Endodermal cell (in vitro differentiated cells): Measurements from ENCODE around the gene PTP4A2. TPM values are rescaled to one million over a fixed set of nuclear protein-coding genes. Genes with fewer than 3 reads are reported as not detected.
A peak's percentile ranks its signal among the peaks of the same experiment; 100 is the strongest.

ENCODE experiments used
- DNase-seq: peaks from one replicate; pipeline ENCODE4 v3.0.0-alpha.2; 2017
- H3K27ac ChIP-seq: 2 replicates; pipeline ENCODE4 v1.5.1; 2013; ENCODE audit warnings: mild to moderate bottlenecking, low read depth, low read length, moderate library complexity
- H3K27me3 ChIP-seq: 2 replicates; pipeline ENCODE4 v1.6.1; 2013; ENCODE audit warnings: mild to moderate bottlenecking, low read length, moderate library complexity; ENCODE audit not compliant: insufficient read depth, control insufficient read depth, poor library complexity, severe bottlenecking
- H3K36me3 ChIP-seq: 2 replicates; pipeline ENCODE4 v1.7.0; 2013; ENCODE audit warnings: mild to moderate bottlenecking, low read length, moderate library complexity; ENCODE audit not compliant: control insufficient read depth, insufficient read depth
- H3K4me1 ChIP-seq: one replicate; pipeline ENCODE4 v1.7.0; 2013; ENCODE audit warnings: low read length; ENCODE audit not compliant: control insufficient read depth, insufficient read depth
- H3K4me3 ChIP-seq: 2 replicates; pipeline ENCODE4 v1.5.1; 2013; ENCODE audit warnings: mild to moderate bottlenecking, low read length, moderate library complexity
- H3K9ac ChIP-seq: 2 replicates; pipeline ENCODE4 v1.6.1; 2013; ENCODE audit warnings: mild to moderate bottlenecking, low read length, moderate library complexity; ENCODE audit not compliant: poor library complexity, severe bottlenecking; ENCODE audit errors: extremely low read depth
- H3K9me3 ChIP-seq: 2 replicates; pipeline ENCODE4 v1.6.1; 2013; ENCODE audit warnings: mild to moderate bottlenecking, low read length, moderate library complexity; ENCODE audit not compliant: control insufficient read depth
- H3K27ac Mint-ChIP-seq: 2 replicates; pipeline ENCODE4 v1.8.0; 2020; ENCODE audit warnings: mixed read lengths
- H3K27me3 Mint-ChIP-seq: 2 replicates; pipeline ENCODE4 v1.8.0; 2021; ENCODE audit warnings: mild to moderate bottlenecking, mixed read lengths; ENCODE audit not compliant: insufficient read depth
- H3K36me3 Mint-ChIP-seq: 2 replicates; pipeline ENCODE4 v1.8.0; 2020; ENCODE audit warnings: low read depth, mixed read lengths
- H3K4me1 Mint-ChIP-seq: 2 replicates; pipeline ENCODE4 v1.8.0; 2020; ENCODE audit warnings: mixed read lengths
- H3K4me3 Mint-ChIP-seq: 2 replicates; pipeline ENCODE4 v1.8.0; 2020; ENCODE audit warnings: mild to moderate bottlenecking, moderate library complexity, mixed read lengths
- H3K9me3 Mint-ChIP-seq: 2 replicates; pipeline ENCODE4 v1.8.0; 2020; ENCODE audit warnings: mild to moderate bottlenecking, mixed read lengths
- WGBS, 2 experiments: methylation state at CpG; one replicate each; pipeline versions ENCODE4 v1.1.5 to v1.1.7; 2013; ENCODE audit warnings: missing lambda C conversion rate in 2 of 2, mixed read lengths in 1 of 2; ENCODE audit not compliant: insufficient coverage in 1 of 2, insufficient read length in 1 of 2; 5-methylcytosine and 5-hydroxymethylcytosine counted together
- total RNA-seq, 2 donors: library from RNA; stranded (reverse); fragmentation: NEBNext Ultra II Directional in 1 of 2; extraction: Animal tissue kit (Norgen Biotek cat#: 25700) in 1 of 2; gene quantifications; 2 replicates in 1 of 2; 3 replicates in 1 of 2; pipeline ENCODE4 v1.2.1, GENCODE V29; 2021
- TF ChIP-seq, protein P1 (sequence below): fragments of 200-600 bp; sonication (generic); conservative IDR thresholded peaks from 2 replicates; pipeline ENCODE4 v1.5.0; 2021; ENCODE audit warnings: antibody characterized with exemption, mild to moderate bottlenecking

Gene PTP4A2
- total RNA-seq, 2 donors from 2014 or later: 211 TPM

DNA sequence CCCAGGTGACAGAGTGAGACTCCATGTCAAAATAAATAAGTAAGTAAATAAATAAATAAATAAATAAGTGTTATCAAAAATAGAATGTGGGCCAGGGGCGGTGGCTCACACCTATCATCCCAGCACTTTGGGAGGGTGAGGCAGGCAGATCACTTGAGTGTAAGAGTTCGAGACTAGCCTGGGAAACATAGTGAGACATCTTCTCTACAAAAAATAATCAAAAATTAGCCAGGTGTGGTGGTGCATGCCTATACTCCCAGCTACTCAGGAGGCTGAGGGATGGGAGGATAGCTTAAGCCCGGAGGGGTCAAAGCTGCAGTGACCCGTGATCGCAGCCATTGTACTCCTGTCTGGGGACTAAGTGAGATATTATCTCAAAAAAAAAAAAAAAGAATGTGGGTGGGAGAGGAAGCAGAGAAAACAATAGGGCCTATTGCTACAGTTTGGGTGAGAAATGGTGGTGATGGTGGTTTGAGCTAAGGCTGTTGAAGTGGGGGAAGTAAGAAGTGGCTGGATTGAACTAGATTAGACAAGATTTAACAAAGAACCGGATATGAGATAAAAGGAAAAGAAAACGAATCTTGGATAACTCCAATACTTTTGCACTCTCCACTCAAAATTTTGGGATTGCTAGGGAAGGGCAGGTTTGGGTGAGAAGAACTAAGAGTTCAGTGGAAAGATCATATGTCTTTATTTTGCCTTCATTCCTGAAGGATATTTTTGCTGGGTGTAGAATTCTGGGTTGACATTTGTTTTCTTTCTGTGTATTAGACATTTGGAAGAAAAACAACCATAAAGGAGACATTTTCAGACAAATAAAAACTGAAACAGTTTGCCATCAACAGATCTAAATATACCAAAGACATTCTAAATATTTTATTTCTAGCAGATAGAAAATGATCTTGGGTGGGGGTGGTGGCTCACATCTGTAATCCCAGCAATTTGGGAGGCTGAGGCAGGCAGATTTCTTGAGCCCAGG is 65.2 kb downstream of the PTP4A2 start:
- peak overlapping the region; percentile 25 for H3K4me3 ChIP-seq
- peaks cover 12% of the 10 kb centered on the region for H3K9me3 ChIP-seq
- no peak overlapping the region for H3K4me3 Mint-ChIP-seq
- no peak overlapping the region for H3K27ac Mint-ChIP-seq
- TF ChIP-seq, protein P1, sequence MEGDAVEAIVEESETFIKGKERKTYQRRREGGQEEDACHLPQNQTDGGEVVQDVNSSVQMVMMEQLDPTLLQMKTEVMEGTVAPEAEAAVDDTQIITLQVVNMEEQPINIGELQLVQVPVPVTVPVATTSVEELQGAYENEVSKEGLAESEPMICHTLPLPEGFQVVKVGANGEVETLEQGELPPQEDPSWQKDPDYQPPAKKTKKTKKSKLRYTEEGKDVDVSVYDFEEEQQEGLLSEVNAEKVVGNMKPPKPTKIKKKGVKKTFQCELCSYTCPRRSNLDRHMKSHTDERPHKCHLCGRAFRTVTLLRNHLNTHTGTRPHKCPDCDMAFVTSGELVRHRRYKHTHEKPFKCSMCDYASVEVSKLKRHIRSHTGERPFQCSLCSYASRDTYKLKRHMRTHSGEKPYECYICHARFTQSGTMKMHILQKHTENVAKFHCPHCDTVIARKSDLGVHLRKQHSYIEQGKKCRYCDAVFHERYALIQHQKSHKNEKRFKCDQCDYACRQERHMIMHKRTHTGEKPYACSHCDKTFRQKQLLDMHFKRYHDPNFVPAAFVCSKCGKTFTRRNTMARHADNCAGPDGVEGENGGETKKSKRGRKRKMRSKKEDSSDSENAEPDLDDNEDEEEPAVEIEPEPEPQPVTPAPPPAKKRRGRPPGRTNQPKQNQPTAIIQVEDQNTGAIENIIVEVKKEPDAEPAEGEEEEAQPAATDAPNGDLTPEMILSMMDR: no peak
- peaks cover 6% of the 10 kb centered on the region for H3K9me3 Mint-ChIP-seq
- H3K27me3 Mint-ChIP-seq: peaks cover 2% of the 10 kb centered on the region
- no peaks in the 10 kb centered on the region for H3K27me3 ChIP-seq
- H3K36me3 Mint-ChIP-seq: no peaks in the 10 kb centered on the region
- no peak overlapping the region for H3K27ac ChIP-seq
- H3K9ac ChIP-seq: no peak overlapping the region
- H3K36me3 ChIP-seq: no peaks in the 10 kb centered on the region
- peak; percentile 22 for DNase-seq
- 79 to 89% methylated on average over 6 to 7 of the region's 7 CpGs for WGBS, 2 experiments
- H3K4me1 Mint-ChIP-seq: peaks cover 4% of the 10 kb centered on the region
- H3K4me1 ChIP-seq: no peaks in the 10 kb centered on the region

DNA sequence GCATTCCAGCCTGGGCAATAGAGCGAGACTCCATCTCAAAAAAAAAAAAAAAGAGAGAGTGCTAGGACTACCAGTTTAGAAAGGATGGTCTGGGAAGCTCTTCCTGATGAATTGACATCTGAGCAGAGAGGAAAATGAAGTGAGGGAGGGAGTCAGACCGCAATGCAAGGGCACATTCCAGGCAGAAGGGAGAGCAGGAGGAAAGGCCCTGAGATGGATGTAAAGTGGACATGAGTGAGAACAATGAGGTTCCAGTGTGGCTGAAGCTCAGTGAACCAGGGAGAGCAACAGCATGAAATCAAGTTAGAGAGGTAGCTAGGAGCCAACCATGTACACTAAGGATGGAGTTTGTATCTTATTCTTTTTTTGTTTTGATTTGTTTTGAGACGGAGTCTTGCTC is 66.5 kb downstream of the PTP4A2 start:
- Histone ChIP-seq H3K36me3 (no peaks in the 10 kb centered on the region), H3K9me3 (peaks cover 12% of the 10 kb centered on the region), H3K4me3 (no peak overlapping the region), H3K9ac (no peak overlapping the region), H3K27ac (no peak overlapping the region), H3K27me3 (no peaks in the 10 kb centered on the region), H3K4me1 (no peaks in the 10 kb centered on the region)
- Mint-ChIP-seq H3K4me3 (no peak overlapping the region), H3K27ac (no peak overlapping the region), H3K9me3 (peaks cover 6% of the 10 kb centered on the region), H3K36me3 (no peaks in the 10 kb centered on the region), H3K27me3 (peaks cover 2% of the 10 kb centered on the region), H3K4me1 (peaks cover 4% of the 10 kb centered on the region)
- 81 to 91% methylated on average over 3 of the region's 3 CpGs for WGBS, 2 experiments
- no peak for DNase-seq
- TF ChIP-seq, protein P1: no peak

DNA sequence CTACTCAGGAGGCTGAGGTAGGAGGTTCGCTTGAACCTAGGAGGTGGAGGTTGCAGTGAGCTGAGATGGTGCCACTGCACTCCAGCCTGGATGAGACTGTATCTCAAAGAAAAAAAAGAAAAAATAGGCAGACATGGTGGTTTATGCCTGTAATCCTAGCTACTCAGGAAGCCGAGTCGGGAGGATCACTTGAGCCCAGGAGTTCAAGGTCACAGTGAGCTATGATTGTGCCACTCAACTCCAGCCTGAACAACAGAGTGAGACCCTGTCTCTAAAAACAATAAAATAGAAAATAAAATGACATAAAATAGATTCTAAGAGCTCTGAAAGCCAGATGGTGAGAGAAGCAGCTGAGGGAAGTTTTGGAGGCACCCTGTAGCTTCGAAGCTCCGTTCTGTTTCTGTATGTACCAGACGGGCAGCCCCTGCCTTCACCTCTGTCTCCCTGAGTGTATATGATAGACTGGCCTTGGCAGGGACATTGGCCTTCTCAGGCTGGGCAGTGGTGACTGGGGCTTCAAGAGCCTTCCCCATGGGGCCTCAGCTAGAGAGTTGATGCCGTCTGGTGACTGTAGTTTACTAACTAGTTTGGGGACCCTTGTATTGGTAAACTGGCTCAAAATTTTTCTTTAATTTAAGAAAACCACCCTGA is 68.0 kb downstream of the PTP4A2 start:
- H3K27me3 ChIP-seq: no peaks in the 10 kb centered on the region
- no peak overlapping the region for H3K4me3 Mint-ChIP-seq
- no peak for DNase-seq
- H3K27me3 Mint-ChIP-seq: peaks cover 2% of the 10 kb centered on the region
- H3K4me1 ChIP-seq: no peaks in the 10 kb centered on the region
- peaks cover 6% of the 10 kb centered on the region for H3K9me3 Mint-ChIP-seq
- TF ChIP-seq, protein P1: no peak
- H3K36me3 ChIP-seq: no peaks in the 10 kb centered on the region
- 87 to 90% methylated on average over 6 to 7 of the region's 7 CpGs for WGBS, 2 experiments
- no peak overlapping the region for H3K4me3 ChIP-seq
- no peak overlapping the region for H3K27ac ChIP-seq
- no peaks in the 10 kb centered on the region for H3K36me3 Mint-ChIP-seq
- peaks cover 4% of the 10 kb centered on the region for H3K4me1 Mint-ChIP-seq
- H3K9me3 ChIP-seq: peaks cover 12% of the 10 kb centered on the region
- no peak overlapping the region for H3K27ac Mint-ChIP-seq
- no peak overlapping the region for H3K9ac ChIP-seq
